Measurements from ENCODE around the gene RTN4RL1.

- TF ChIP-seq CTCF (IDR thresholded peaks at IDR 0.05): no peak
- TF ChIP-seq POLR2A (IDR thresholded peaks at IDR 0.05): no peak
Observed at GRCh38 chr17:1978396-1978949, 46.7 kb downstream of the RTN4RL1 start.
